ENCODE results near the gene CDH4.

CDH4 gene

DNA sequence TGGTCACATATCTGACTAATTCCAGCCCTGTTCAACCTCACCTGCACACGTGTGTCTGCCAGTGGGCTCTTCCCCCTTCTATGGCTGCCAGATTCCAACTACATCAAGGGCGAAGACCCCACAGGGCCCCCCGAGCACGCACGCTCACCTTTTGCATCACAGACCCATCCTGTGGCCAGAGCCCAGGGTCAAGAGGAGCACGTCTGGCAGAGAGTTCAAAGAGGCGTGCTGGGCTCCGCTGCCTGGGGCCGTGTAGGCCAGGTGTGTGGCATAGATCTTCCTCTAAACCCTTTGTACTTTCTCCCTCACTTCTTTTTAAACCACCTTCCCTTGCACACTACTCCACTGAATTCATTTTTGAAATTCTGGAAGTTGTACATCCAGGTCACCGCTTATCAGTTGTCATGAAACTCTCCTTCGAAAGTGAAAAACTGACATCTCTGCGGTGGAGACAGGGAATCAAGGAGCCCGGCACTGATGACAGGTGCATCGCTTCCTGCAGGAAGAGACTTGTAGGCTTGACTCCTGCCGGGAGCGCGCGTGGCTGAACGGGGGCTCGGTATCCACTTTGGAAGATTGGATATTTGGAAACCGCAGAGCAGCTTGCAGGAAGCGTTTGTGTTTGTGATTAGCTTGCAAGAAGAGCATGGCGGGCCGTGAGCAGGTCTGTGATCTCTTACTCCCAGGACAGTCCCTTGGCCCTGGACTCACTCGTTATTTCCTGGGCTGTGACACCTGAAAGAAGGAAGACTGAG is 397.2 kb downstream of the CDH4 start:
- DNase-seq (ENCODE audit: low read depth in 2 of 2), result no peak

- DNase-seq (ENCODE audit: low read depth in 2 of 2), result no peak
Measured at GRCh38 chr20:61649860-61650162, 397.8 kb downstream of the CDH4 start.

- DNase-seq (ENCODE audit: low read depth in 2 of 2), result no peak
Measured at GRCh38 chr20:61650912-61651733, 399.1 kb downstream of the CDH4 start.

GRCh38 chr20:61652146-61652545 is 400.1 kb downstream of the CDH4 start:
- no peak for DNase-seq (ENCODE audit: low read depth in 2 of 2)

GRCh38 chr20:61654726-61655125 is 402.7 kb downstream of the CDH4 start:
- no peak for DNase-seq (ENCODE audit: low read depth in 2 of 2)

DNA sequence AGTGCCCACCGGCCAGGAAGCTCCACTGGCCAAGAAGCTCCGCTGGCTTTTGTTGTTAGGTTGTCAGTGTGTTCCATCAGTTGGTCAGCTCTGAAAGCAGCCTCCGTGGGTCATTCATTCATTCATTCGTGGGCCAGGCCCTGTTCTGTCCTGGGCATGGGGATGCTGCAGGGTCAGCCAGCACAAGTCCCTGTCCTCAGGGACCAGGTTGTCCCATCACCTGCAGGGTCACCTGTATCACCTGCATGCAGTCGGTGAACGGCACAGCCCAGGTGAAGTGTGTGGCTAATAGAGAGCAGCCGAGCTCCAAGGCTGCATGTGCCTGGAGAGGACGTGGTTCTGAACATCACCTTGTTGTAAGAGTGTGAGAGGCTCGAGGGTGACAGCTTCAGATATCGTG is 403.5 kb downstream of the CDH4 start:
- no peak for DNase-seq (ENCODE audit: low read depth in 2 of 2)

GRCh38 chr20:61656198-61656597 is 404.1 kb downstream of the CDH4 start:
- DNase-seq (ENCODE audit: low read depth in 2 of 2), result no peak

GRCh38 chr20:61657721-61658377 is 405.8 kb downstream of the CDH4 start:
- DNase-seq (ENCODE audit: low read depth in 2 of 2), result no peak

- DNase-seq (ENCODE audit: low read depth in 2 of 2), result no peak
Measured at GRCh38 chr20:61658563-61658962, 406.5 kb downstream of the CDH4 start.

GRCh38 chr20:61659246-61659993 is 407.4 kb downstream of the CDH4 start:
- no peak for DNase-seq (ENCODE audit: low read depth in 2 of 2)

GRCh38 chr20:61659994-61660346 is 407.9 kb downstream of the CDH4 start:
- no peak for DNase-seq (ENCODE audit: low read depth in 2 of 2)

GRCh38 chr20:61660559-61660958 is 408.5 kb downstream of the CDH4 start:
- no peak for DNase-seq (ENCODE audit: low read depth in 2 of 2)

- no peak for DNase-seq (ENCODE audit: low read depth in 2 of 2)
Measured at GRCh38 chr20:61661025-61661424, 409.0 kb downstream of the CDH4 start.

DNA sequence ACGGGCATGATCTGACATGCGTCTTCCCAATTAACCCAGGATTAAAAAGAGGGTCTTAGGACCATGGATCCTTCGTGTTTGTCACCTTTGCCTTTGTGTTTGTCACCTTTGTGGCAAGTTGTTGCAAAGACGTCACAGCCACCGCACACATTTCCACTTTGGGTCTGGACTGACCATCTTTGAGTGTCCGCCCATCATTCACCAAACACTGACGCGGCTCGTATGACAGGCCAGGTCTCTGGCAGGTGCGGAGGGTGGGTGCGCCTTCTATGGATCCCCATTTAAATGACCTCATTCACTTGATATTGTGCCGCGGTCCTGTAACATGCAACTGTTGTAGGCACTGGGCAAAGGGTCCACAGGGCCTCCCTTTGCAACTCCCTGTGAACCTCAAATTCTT is 409.5 kb downstream of the CDH4 start:
- no peak for DNase-seq (ENCODE audit: low read depth in 2 of 2)

- DNase-seq (ENCODE audit: low read depth in 2 of 2), result no peak
Measured at GRCh38 chr20:61662226-61662967, 410.3 kb downstream of the CDH4 start.

DNA sequence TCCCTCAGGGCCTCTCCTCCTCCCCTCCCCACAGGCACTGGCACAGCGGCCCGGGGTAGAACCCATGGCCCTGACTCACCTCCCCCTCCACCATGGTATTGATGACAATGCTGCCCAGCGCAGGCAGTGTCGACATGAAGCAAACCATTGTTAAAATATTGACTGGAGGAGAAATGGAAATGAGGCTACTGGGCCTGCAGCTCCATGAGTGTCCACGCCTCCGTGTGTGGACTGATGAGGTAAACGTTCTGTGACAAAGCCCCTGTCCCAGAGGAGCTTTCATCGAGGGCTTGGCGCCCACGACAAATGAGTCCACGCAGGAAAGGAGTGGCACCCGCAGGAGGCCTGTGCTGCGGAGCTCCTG is 410.9 kb downstream of the CDH4 start:
- DNase-seq (ENCODE audit: low read depth in 2 of 2), result no peak

DNA sequence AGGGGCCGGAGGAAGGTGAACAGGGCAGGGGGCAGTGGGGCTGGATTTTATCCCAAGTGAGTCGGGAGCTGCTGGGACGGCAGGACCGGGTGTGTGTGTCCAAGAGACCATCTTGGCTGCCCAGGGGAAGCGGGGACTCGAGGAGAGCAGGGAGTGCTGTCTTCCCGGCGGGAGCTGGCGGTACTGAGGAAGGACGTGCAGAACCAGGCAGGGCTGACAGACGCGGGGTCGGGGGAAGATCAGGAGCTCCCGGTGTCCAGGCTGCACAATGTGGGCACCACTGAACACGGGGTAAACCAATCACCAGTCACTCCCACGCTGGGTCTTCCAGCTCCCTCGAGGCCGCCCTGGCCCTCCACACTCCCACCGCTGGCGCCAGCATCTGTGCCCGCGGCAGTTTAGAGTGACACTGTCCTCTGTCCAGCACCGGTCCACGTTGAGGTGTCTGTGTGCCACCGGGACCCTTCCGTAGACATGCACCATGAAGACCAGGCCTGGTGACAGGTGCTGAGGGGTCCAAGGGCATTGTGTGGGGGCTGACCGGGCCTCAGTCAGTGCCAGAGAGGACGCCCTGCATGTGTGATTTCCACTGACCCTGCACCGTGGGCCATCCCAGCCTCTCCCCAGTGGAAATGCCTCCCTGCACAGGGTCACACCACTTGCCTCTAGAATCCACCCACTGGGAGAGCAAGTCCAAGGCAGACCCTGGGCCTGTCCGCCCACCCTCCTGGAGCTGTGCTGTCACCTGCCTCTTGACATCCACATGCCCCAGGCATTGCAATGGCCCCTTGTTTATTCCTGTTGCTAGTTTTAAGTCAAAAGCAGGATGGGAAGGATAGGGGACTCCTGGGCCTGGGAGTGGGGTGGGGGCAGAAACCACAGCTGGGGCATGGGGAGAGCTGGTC is 411.7 kb downstream of the CDH4 start:
- no peak for DNase-seq (ENCODE audit: low read depth in 2 of 2)

GRCh38 chr20:61664556-61665320 is 412.7 kb downstream of the CDH4 start:
- DNase-seq (ENCODE audit: low read depth in 2 of 2), result no peak

- DNase-seq (ENCODE audit: low read depth in 2 of 2), result no peak
Measured at GRCh38 chr20:61665528-61666470, 413.7 kb downstream of the CDH4 start.

Data from stimulated activated CD4-positive, alpha-beta T cell treated with anti-CD3 and anti-CD28 coated beads, Interleukin-4, amount 100 ng/mL, for 48 hours (primary cell).